ENCODE data around the gene WNK4. TPM values are rescaled to one million over a fixed set of nuclear protein-coding genes. Genes with fewer than 3 reads are reported as not detected.

WNK4 gene
- total and polyA plus RNA-seq, 12 donors: 0.03 to 0.14 (median 0.07) TPM; not detected in 9

GRCh38 chr17:42744283-42744805 lies 36.1 kb upstream of the WNK4 start:
- Histone ChIP-seq H3K9me3 (no peaks in the 10 kb centered on the region), H3K27me3 (peaks cover 0 to 6% (median 0%) of the 10 kb centered on the region in 7 donors), H3K36me3 (peaks cover 0 to 16% (median 0%) of the 10 kb centered on the region in 9 donors), H3K4me3 (peak overlapping the region; percentile 56 to 90 (median 78)), H3K4me1 (peaks cover 11 to 49% (median 42%) of the 10 kb centered on the region in 9 donors), H3K27ac (peak overlapping the region; percentile 74 to 97 (median 94))
- WGBS, 2 donors: 0 to 1% methylated on average over 30 to 32 of the region's 32 CpGs
- peak; percentile 83 to 86 for DNase-seq
- TF ChIP-seq CTCF (IDR thresholded peaks at IDR 0.05): peak in 1 of 9 donors; percentile 19
- intact Hi-C loops (cut with DNase I): loop anchor here in 2 of 10 donors (1.0 to 2.0 kb wide), 2 partner anchors 16 to 19 kb away; partner anchors contain the start of gene RAMP2 (in 1 of the 2)
- ATAC-seq: peak; percentile 87 to 94 (median 90)

GRCh38 chr17:42744806-42745617 lies 35.4 kb upstream of the WNK4 start, which contains the start of gene EZH1:
EZH1 (minus strand) TSS chr17:42745040; CDS start chr17:42728941, 16,099 bp downstream.
- H3K9me3 ChIP-seq: no peaks in the 10 kb centered on the region
- H3K36me3 ChIP-seq: peaks cover 0 to 16% (median 0%) of the 10 kb centered on the region in 9 donors
- peaks cover 13 to 56% (median 48%) of the 10 kb centered on the region in 9 donors for H3K4me1 ChIP-seq
- DNase-seq: peak; percentile 89 to 94
- H3K27ac ChIP-seq: peak within 1 kb of the TSS; percentile 74 to 97 (median 94)
- peak within 1 kb of the TSS; percentile 56 to 90 (median 78) for H3K4me3 ChIP-seq
- no peak for TF ChIP-seq CTCF (IDR thresholded peaks at IDR 0.05)
- intact Hi-C loops (cut with DNase I): loop anchor here in 2 of 10 donors (1.0 to 2.0 kb wide), 2 partner anchors 16 to 18 kb away; partner anchors contain the start of gene RAMP2 (in 1 of the 2)
- peaks cover 0 to 6% (median 0%) of the 10 kb centered on the region in 7 donors for H3K27me3 ChIP-seq
- ATAC-seq: peak; percentile 94 to 98 (median 98)
- 4% methylated on average over 47 to 50 of the region's 50 CpGs for WGBS, 2 donors

GRCh38 chr17:42748202-42748907 lies 32.1 kb upstream of the WNK4 start:
- DNase-seq (peak in 1 of 2 donors; percentile 43), ATAC-seq (peak in 1 of 8 donors; percentile 29)
- Histone ChIP-seq H3K27ac (peak overlapping the region; percentile 9 to 80 (median 57)), H3K9me3 (no peaks in the 10 kb centered on the region), H3K27me3 (peaks cover 0 to 6% (median 0%) of the 10 kb centered on the region in 7 donors), H3K4me3 (no peak overlapping the region), H3K36me3 (no peaks in the 10 kb centered on the region), H3K4me1 (peaks cover 13 to 62% (median 49%) of the 10 kb centered on the region in 9 donors)
- intact Hi-C loops (cut with DNase I): no loop called here
- 52 to 62% methylated on average over 7 of the region's 7 CpGs for WGBS, 2 donors
- no peak for TF ChIP-seq CTCF (IDR thresholded peaks at IDR 0.05)
